ENCODE results near the gene PTH.

The PTH gene

DNA sequence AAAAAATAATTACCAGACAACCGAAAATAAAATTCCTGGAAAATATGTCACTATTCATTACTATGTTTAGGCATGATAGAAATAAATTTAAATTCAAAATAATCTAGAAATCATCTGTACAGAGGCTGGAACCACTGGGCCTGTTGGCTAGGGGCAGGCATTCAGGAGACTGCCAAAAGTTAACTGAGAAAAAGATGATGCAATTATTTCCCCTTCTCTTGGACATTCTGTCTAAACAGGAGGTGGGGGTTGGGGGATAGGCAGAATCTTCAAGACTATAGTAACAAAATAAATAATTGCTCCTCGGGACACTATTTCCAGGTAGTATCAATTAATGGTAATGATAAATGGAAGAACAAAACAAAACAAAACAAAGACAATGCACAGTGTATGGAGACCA lies 46.9 kb downstream of the PTH start:
- TF ChIP-seq YY1 (IDR thresholded peaks at IDR 0.05; ENCODE audit: insufficient read depth, insufficient read length): no peak
- TF ChIP-seq SUZ12 (IDR thresholded peaks at IDR 0.05; ENCODE audit: extremely low read depth, insufficient read depth, insufficient read length): no peak
- TF ChIP-seq ZNF274 (IDR thresholded peaks at IDR 0.05; ENCODE audit: low read depth, low read length): no peak

DNA sequence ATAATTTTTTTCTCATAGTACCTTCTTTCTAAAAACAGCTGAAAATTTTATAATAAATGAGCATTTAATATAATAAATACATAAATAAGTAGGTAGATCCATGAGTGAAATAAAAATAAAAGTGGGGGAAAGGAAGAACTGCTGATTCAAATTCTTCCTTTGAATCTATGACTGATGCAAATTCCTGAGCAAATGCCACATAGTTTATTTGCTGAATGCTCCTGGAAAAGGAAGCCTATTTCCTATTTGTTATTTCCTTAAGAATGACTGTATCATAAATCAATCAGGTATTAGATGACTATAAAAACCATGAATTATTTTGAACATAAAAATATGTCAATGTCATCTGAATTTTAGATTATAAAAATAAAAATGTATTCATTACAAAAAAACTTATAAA lies 49.4 kb downstream of the PTH start:
- TF ChIP-seq YY1 (IDR thresholded peaks at IDR 0.05; ENCODE audit: insufficient read depth, insufficient read length) (no peak), SUZ12 (IDR thresholded peaks at IDR 0.05; ENCODE audit: extremely low read depth, insufficient read depth, insufficient read length) (no peak), ZNF274 (IDR thresholded peaks at IDR 0.05; ENCODE audit: low read depth, low read length) (no peak)
- H3K27me3 ChIP-seq (ENCODE audit: insufficient read depth, insufficient read length): no peaks in the 10 kb centered on the region
- no peak for DNase-seq (ENCODE audit: low read depth, low spot score)

More for the DNA sequence above, 46.9 kb downstream of the PTH start:
- no peak for DNase-seq (ENCODE audit: low read depth, low spot score)
- H3K9ac ChIP-seq (ENCODE audit: insufficient read length, low read depth): no peak overlapping the region
- H3K9me3 ChIP-seq (ENCODE audit: insufficient read depth, low read length): no peaks in the 10 kb centered on the region
- H3K4me1 ChIP-seq (ENCODE audit: insufficient read depth, insufficient read length): no peaks in the 10 kb centered on the region
- H3K27me3 ChIP-seq (ENCODE audit: insufficient read depth, insufficient read length): no peaks in the 10 kb centered on the region
- H3K36me3 ChIP-seq (ENCODE audit: insufficient read depth, insufficient read length, low read length): no peaks in the 10 kb centered on the region
- no peak overlapping the region for H3K4me3 ChIP-seq (ENCODE audit: insufficient read length, low read depth)

DNA sequence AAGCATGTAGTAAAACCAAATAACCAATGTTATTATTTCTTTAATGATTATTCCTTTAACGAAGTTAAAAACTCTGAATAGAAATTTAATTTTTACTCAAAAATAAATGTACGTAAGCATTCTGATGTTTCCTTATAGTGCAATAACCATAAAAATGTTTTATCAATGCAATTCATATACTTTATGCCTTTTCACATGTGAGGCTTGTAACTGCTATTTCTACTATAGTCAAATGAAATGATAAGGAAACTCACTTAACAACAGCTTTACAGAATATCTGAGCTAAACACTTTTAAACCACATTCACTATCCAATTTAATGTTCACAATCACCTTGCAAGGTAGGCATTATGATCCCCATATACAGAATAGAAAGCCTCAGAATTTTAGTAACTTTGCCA lies 50.2 kb downstream of the PTH start:
- no peaks in the 10 kb centered on the region for H3K36me3 ChIP-seq (ENCODE audit: insufficient read depth, insufficient read length, low read length)
- no peak for TF ChIP-seq YY1 (IDR thresholded peaks at IDR 0.05; ENCODE audit: insufficient read depth, insufficient read length)
- TF ChIP-seq SUZ12 (IDR thresholded peaks at IDR 0.05; ENCODE audit: extremely low read depth, insufficient read depth, insufficient read length): no peak
- TF ChIP-seq ZNF274 (IDR thresholded peaks at IDR 0.05; ENCODE audit: low read depth, low read length): no peak
- H3K27me3 ChIP-seq (ENCODE audit: insufficient read depth, insufficient read length): no peaks in the 10 kb centered on the region
- H3K9ac ChIP-seq (ENCODE audit: insufficient read length, low read depth): no peak overlapping the region
- no peak overlapping the region for H3K4me3 ChIP-seq (ENCODE audit: insufficient read length, low read depth)
- no peaks in the 10 kb centered on the region for H3K9me3 ChIP-seq (ENCODE audit: insufficient read depth, low read length)
- no peak for DNase-seq (ENCODE audit: low read depth, low spot score)
- no peaks in the 10 kb centered on the region for H3K4me1 ChIP-seq (ENCODE audit: insufficient read depth, insufficient read length)

More for the DNA sequence above, 49.4 kb downstream of the PTH start:
- H3K4me1 ChIP-seq (ENCODE audit: insufficient read depth, insufficient read length): no peaks in the 10 kb centered on the region
- no peak overlapping the region for H3K4me3 ChIP-seq (ENCODE audit: insufficient read length, low read depth)
- H3K36me3 ChIP-seq (ENCODE audit: insufficient read depth, insufficient read length, low read length): no peaks in the 10 kb centered on the region
- no peak overlapping the region for H3K9ac ChIP-seq (ENCODE audit: insufficient read length, low read depth)
- no peaks in the 10 kb centered on the region for H3K9me3 ChIP-seq (ENCODE audit: insufficient read depth, low read length)

Measured in NT2/D1 (cell line).